ENCODE data around the gene RPRD1B.

The RPRD1B gene

DNA sequence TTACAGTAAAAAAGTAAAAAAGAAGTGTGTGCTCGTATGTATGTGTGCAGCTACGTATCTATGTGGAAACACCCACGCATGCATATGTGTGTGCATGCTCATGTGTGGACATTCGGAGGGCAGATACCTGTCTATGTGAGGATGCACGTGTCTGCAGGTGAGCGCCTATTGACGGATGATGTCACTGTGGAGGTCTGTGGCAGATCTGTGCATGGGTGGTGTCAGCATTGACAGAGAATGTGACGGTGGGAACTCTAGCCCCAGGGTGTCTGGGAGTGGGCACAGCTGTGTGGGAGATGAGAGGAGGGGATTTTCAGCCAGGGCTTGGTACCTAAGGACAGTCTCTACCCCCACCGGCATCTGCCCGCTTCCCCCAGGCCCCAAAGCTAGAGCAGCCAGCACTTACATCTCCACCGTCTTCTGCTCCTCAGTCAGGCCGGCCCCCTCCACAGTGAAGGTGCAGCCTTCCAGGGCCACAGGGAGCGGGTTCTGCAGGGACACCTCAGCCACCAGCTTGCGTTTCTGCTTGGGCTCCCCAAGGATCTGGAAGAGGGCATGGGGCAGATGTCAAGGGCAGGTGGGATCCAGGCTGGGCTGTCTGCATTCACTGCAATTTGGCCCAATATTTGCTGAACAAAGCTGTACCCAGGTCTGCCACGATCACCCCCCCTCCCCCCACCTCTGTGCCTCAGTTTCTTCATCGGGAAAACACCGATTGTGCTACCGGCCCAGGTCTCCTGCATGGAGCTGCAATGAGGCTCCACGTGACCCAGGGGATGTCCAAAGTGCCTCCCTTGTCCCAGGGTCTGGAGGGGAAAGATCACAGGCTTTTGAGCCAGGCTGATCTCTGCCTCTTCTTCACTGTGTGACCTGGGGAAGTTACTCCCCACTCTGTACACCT, 97.4 kb downstream of the RPRD1B start:
- no peak overlapping the region for H3K4me3 ChIP-seq (ENCODE audit: low read depth, low read length)
- TF ChIP-seq, protein P1, sequence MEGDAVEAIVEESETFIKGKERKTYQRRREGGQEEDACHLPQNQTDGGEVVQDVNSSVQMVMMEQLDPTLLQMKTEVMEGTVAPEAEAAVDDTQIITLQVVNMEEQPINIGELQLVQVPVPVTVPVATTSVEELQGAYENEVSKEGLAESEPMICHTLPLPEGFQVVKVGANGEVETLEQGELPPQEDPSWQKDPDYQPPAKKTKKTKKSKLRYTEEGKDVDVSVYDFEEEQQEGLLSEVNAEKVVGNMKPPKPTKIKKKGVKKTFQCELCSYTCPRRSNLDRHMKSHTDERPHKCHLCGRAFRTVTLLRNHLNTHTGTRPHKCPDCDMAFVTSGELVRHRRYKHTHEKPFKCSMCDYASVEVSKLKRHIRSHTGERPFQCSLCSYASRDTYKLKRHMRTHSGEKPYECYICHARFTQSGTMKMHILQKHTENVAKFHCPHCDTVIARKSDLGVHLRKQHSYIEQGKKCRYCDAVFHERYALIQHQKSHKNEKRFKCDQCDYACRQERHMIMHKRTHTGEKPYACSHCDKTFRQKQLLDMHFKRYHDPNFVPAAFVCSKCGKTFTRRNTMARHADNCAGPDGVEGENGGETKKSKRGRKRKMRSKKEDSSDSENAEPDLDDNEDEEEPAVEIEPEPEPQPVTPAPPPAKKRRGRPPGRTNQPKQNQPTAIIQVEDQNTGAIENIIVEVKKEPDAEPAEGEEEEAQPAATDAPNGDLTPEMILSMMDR (IDR thresholded peaks at IDR 0.05; ENCODE audit: low read depth, low read length): no peak

DNA sequence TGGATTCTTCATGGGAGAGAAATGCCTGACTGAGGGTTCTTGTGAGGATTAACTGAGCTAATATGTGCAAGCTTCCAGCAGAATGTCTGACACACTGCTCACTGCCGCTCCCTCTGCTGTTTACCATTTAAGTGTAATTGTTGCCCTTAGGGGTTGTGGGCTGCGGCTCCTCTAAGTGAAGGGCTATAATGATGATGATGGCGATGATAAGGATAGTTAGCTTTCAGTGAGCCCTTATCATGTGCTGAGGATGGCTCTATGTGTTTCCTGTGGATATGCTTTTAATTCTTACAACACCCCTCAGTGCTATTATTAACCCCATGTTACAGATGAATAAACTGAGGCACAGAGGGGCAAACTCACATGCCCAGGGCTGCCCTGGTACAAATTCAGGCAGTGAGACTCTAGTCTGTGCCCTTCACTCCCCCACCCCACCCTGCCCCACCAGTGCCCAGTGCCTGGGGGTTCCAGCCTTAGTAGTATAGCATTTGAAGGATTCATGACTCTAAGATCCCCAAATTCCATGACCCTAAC, 98.1 kb downstream of the RPRD1B start:
- TF ChIP-seq, protein P1 (IDR thresholded peaks at IDR 0.05; ENCODE audit: low read depth, low read length): no peak

DNA sequence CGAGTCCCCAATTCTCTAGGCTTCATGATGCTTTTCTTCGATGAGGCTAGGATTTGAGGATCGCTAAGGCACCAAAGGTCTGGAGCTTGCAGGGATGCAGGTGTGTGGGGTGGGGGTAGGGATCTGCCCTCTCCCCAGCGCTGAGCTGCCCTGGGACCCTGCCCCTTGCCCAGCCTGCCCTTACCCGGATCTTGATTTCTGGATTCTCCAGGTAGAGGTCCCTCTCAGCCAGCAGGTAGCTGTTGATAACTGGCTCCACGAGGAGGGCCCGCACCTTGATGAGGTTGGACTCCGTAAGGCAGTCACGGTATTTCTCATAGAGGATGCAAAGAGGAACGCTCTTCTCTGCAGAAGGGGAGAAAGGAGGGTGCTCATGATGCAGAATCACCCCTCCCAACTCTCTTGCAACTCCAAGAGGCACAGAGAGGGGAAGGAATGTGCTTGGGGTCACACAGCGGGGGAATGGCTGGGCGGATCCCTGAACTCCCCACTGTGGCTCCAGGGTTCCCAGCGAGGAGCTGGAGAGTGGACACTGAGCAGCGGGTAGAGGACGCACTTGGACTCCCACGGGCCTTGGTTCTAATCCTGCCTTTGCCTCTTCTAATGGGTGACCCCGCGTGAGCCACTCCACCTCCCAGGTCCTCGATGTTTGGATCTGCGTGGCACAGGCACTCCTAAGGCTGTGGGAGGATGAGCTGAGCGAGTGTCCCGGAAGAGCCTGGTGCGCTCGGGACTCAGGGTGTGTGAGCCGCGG, 98.8 kb downstream of the RPRD1B start:
- no peak overlapping the region for H3K4me3 ChIP-seq (ENCODE audit: low read depth, low read length)
- TF ChIP-seq, protein P1 (IDR thresholded peaks at IDR 0.05; ENCODE audit: low read depth, low read length): no peak

More for the DNA sequence above, 98.1 kb downstream of the RPRD1B start:
- H3K4me3 ChIP-seq (ENCODE audit: low read depth, low read length): no peak overlapping the region

DNA sequence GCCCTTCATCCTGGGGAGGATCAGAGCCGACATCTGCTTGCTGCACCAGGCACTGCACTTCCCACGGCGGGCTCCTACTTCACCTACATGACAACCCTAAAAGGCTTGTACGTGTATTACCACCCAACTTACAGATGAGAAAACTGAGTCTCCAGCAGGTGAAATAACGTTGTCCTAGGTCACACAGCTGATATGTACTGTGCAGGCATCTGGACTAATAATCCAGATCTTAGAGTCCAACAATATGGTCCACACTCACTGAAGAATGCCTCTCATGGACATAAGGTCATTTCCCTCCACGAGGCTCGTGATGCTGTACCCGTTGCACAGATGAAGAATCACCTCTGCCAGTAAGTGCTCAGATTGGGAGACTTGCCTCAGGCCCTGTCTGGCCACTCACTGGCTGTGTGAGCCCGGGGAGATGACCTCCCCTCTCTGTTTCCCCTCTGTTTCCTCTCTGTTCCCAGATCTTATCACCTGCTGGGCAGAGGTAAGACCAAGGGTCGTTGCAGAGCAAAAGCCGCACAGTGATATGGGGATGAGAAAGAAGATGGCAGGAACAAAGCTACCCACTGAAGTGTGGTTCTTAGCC, 99.5 kb downstream of the RPRD1B start:
- no peak overlapping the region for H3K4me3 ChIP-seq (ENCODE audit: low read depth, low read length)
- TF ChIP-seq, protein P1 (IDR thresholded peaks at IDR 0.05; ENCODE audit: low read depth, low read length): no peak

DNA sequence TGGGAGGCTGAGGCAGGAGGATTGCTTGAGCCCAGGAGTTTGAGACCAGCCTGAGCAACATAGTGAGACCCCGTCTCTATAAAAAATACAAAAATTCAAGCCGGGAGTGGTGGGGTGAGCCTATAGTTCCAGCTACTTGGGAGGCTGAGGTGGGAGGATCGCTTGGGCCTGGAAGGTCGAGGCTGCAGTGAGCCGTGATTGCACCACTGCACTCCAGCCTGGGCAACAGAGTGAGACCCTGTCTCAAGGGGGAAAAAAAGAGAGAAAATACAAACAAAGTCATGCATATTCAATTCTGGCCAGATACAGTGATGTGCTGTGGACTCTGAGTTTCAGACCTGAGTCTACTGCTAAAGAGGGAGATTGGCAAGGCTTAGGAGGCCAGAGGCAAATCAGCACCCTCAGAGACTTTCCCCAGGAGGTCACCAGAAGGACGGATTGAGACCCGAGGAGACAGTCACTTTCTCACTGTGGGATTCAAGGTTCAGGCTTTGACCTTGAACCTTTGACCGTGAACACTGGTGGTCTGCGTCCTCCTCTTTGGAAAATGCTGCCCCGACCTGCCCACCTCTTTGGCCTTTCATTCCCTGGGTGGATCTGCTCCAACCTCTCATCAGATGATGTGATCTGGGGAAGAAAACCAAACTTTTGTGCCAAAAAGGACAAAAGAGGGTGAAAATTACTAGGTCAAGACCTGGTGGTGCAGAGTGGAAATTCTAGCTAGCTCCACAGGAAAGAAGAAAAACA, 100.3 kb downstream of the RPRD1B start:
- TF ChIP-seq, protein P1 (IDR thresholded peaks at IDR 0.05; ENCODE audit: low read depth, low read length): no peak
- no peak overlapping the region for H3K4me3 ChIP-seq (ENCODE audit: low read depth, low read length)

DNA sequence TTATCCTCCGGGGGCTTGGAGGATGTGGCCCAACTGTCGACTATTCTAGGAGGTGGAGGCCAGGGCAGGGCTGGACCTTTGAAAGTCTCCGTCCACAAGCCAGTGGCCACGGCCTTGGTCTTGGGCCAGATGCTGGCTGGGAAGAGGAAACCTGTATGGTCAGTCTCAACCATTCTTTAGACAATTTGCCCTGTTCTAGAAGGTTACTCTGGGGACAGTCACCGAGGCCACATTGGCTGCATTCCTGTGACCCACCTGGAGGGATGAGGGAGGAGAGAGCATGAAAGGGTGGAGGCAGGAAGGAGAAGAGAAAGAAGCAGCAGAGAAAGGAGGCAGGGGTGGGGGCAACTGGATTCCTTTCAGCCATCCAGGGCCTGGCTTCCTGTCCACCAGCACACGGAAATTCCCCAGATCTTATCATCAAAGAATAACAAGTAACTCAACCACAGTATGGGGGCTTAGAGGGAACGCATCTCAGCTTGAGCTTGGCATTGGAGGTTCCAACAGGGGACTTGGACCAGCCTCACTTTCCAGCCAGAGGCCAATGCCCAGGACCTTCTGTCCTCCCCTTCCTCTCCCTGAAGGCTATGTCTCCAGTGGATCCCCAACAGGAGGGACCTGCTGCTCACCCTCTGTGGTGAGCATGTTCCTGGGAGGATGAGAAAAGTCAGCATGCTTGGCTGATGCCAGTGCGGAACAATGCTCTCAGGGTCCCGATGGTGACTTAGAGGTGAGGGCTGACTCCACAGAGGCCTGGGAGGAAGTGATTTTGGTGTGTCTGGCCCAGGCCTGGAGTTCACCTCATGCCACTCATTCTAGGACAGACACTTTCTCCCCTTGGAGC, 101.1 kb downstream of the RPRD1B start:
- TF ChIP-seq, protein P1 (IDR thresholded peaks at IDR 0.05; ENCODE audit: low read depth, low read length): 0 out of 2 replicates have a peak, but pooled peaks have one; percentile 4
- no peak overlapping the region for H3K4me3 ChIP-seq (ENCODE audit: low read depth, low read length)
